HCT116 (cell line): ENCODE measurements around the gene CACNA2D3. TPM values are rescaled to one million over a fixed set of nuclear protein-coding genes. Genes with fewer than 3 reads are reported as not detected.

Source experiments
- ATAC-seq: fragments of 200-7000 bp; cut with Tn5 transposase; 2 replicates; pipeline ENCODE4 v1.9.1; 2020; ENCODE audit warnings: mild to moderate bottlenecking, moderate library complexity
- BruUV-seq: library from RNA; stranded (reverse); fragments of 400-500 nt; replicated peaks from 2 replicates; lab custom pipeline; 2021; lab: Mats Ljungman, UMichigan
- CTCF ChIA-PET: fragments of 300-600 bp; sonication (Branson Sonifier 250); formaldehyde crosslinking; loops from one replicate; lab custom pipeline; 2021; ENCODE audit warnings: antibody characterized with exemption; lab: Charles Lee
- POLR2A ChIA-PET: fragments of 300-600, 350-600 bp; sonication (Branson Sonifier 250); formaldehyde crosslinking; loops from one replicate; lab custom pipeline; 2021; ENCODE audit warnings: antibody characterized with exemption; lab: Charles Lee
- RAD21 ChIA-PET, 2 experiments: fragments of 300-600 bp; sonication (Branson Sonifier 250); formaldehyde crosslinking; loops; one replicate each; lab custom pipeline; 2023; ENCODE audit warnings: low total read pairs in 2 of 2; ENCODE audit not compliant: uncharacterized antibody in 2 of 2, unreplicated experiment in 2 of 2, low non-redundant PET in 1 of 2; lab: Charles Lee
- DNase-seq: peaks from one replicate; pipeline ENCODE4 v3.0.0-alpha.2; 2010; ENCODE audit warnings: low read depth, low spot score
- H2AFZ ChIP-seq: fragments of 200-600 bp; shearing (Covaris generic), sonication (generic); 2 replicates; pipeline ENCODE4 v1.6.1; 2017; ENCODE audit warnings: low read depth, mixed run types, mixed read lengths, antibody characterized with exemption, low read length; ENCODE audit not compliant: poor library complexity, severe bottlenecking
- H3K27ac ChIP-seq: 2 replicates; pipeline ENCODE4 v1.5.1; 2012; ENCODE audit warnings: low read depth, low read length
- H3K27me3 ChIP-seq: fragments of 200-600 bp; sonication (generic); 2 replicates; pipeline ENCODE4 v1.6.1; 2016; ENCODE audit warnings: mixed run types, low read length, mixed read lengths; ENCODE audit not compliant: insufficient read depth
- H3K36me3 ChIP-seq, 2 experiments: fragments of 200-500 bp in 1 of 2; fragments of 200-600 bp in 1 of 2; sonication (Bioruptor generic) in 1 of 2; sonication (generic) in 1 of 2; 2 replicates each; pipeline versions ENCODE4 v1.5.1 to v1.6.1; 2014 to 2016; ENCODE audit warnings: low read length in 2 of 2, inconsistent platforms in 1 of 2, mixed read lengths in 1 of 2, mixed run types in 1 of 2; ENCODE audit not compliant: insufficient read depth in 2 of 2, control insufficient read depth in 1 of 2
- H3K4me1 ChIP-seq, 2 experiments: fragments of 200-600 bp in 1 of 2; sonication (generic) in 1 of 2; 2 replicates each; pipeline versions ENCODE4 v1.5.1 to v1.6.1; 2012 to 2017; ENCODE audit warnings: low read length in 2 of 2, inconsistent platforms in 1 of 2, mild to moderate bottlenecking in 1 of 2, mixed read lengths in 1 of 2, mixed run types in 1 of 2, moderate library complexity in 1 of 2; ENCODE audit not compliant: insufficient read depth in 2 of 2, control insufficient read depth in 1 of 2
- H3K4me2 ChIP-seq: fragments of 200-600 bp; sonication (generic); 2 replicates; pipeline ENCODE4 v1.6.1; 2017; ENCODE audit warnings: mixed run types, low read length, mixed read lengths
- H3K4me3 ChIP-seq, 2 experiments: fragments of 200-600 bp in 1 of 2; sonication (generic) in 1 of 2; replicated peaks in 1 of 2; 2 replicates each; pipeline ENCODE4 v1.5.1; 2011 to 2016; ENCODE audit warnings: low read length in 2 of 2, control low read depth in 1 of 2, low read depth in 1 of 2, mild to moderate bottlenecking in 1 of 2, mixed read lengths in 1 of 2, mixed run types in 1 of 2
- H3K79me2 ChIP-seq: fragments of 200-600 bp; sonication (generic); 2 replicates; pipeline ENCODE4 v1.6.1; 2017; ENCODE audit warnings: mild to moderate bottlenecking, mixed run types, low read length, moderate library complexity, mixed read lengths; ENCODE audit not compliant: insufficient read depth
- H3K9ac ChIP-seq: fragments of 200-600 bp; sonication (generic); 2 replicates; pipeline ENCODE4 v1.6.1; 2016; ENCODE audit warnings: low read length, mixed read lengths
- H3K9me2 ChIP-seq: fragments of 200-600 bp; sonication (generic), shearing (Covaris generic); 2 replicates; pipeline ENCODE4 v1.6.1; 2017; ENCODE audit warnings: mixed run types, mild to moderate bottlenecking, moderate library complexity; ENCODE audit not compliant: insufficient read depth
- H3K9me3 ChIP-seq, 2 experiments: fragments of 200-500 bp in 1 of 2; fragments of 200-600 bp in 1 of 2; sonication (Bioruptor generic) in 1 of 2; sonication (generic) in 1 of 2; 2 replicates each; pipeline ENCODE4 v1.6.1; 2014 to 2017; ENCODE audit warnings: low read length in 2 of 2, mixed read lengths in 2 of 2, inconsistent platforms in 1 of 2, low read depth in 1 of 2, mild to moderate bottlenecking in 1 of 2, mixed run types in 1 of 2, moderate library complexity in 1 of 2; ENCODE audit not compliant: control insufficient read depth in 1 of 2, insufficient read depth in 1 of 2
- H4K20me1 ChIP-seq: fragments of 200-600 bp; sonication (generic), shearing (Covaris generic); 2 replicates; pipeline ENCODE4 v1.6.1; 2017; ENCODE audit warnings: mixed run types, mild to moderate bottlenecking, moderate library complexity; ENCODE audit not compliant: insufficient read depth
- ATF3 ChIP-seq: IDR thresholded peaks from 2 replicates; pipeline ENCODE4 v1.6.1; 2012
- CBX3 ChIP-seq: IDR thresholded peaks from 2 replicates; pipeline ENCODE4 v1.6.1; 2012; ENCODE audit warnings: low read depth
- JUND ChIP-seq: IDR thresholded peaks from 2 replicates; pipeline ENCODE4 v1.6.1; 2012
- POLR2A ChIP-seq: IDR thresholded peaks from 2 replicates; pipeline ENCODE4 v1.7.0; 2011; ENCODE audit warnings: borderline replicate concordance; ENCODE audit not compliant: insufficient read depth, insufficient read length; ENCODE audit errors: extremely low read depth
- RAD21 ChIP-seq: IDR thresholded peaks from 2 replicates; pipeline ENCODE4 v1.6.1; 2012; ENCODE audit warnings: low read depth, mild to moderate bottlenecking
- SIN3A ChIP-seq: IDR thresholded peaks from 2 replicates; pipeline ENCODE4 v1.6.1; 2012; ENCODE audit warnings: low read depth
- TCF7L2 ChIP-seq: IDR thresholded peaks from 2 replicates; pipeline ENCODE4 v1.7.0; 2011; ENCODE audit warnings: borderline replicate concordance, inconsistent platforms; ENCODE audit not compliant: insufficient read depth, insufficient read length; ENCODE audit errors: extremely low read depth
- YY1 ChIP-seq: IDR thresholded peaks from 2 replicates; pipeline ENCODE4 v1.6.1; 2011; ENCODE audit warnings: low read length, low read depth, moderate library complexity, mild to moderate bottlenecking; ENCODE audit not compliant: insufficient replicate concordance; ENCODE audit errors: extremely low read depth
- ZBTB33 ChIP-seq: IDR thresholded peaks from 2 replicates; pipeline ENCODE4 v1.6.1; 2011; ENCODE audit warnings: mild to moderate bottlenecking, low read length, moderate library complexity; ENCODE audit not compliant: insufficient replicate concordance; ENCODE audit errors: extremely low read depth
- intact Hi-C: fragments of 100-400 bp; cut with micrococcal nuclease; formaldehyde crosslinking; loops from 2 replicates; pipeline ENCODE4 v1.10.0; 2022
- total RNA-seq: library from RNA; stranded (reverse); gene quantifications from one replicate; pipeline ENCODE4 v1.2.1, GENCODE V29; 2021; ENCODE audit not compliant: unreplicated experiment
- TF ChIP-seq, protein P1 (sequence below), 3 experiments: fragments of 200-600 bp in 1 of 3; sonication (generic) in 1 of 3; IDR thresholded peaks in 2 of 3; conservative IDR thresholded peaks in 1 of 3; 2 replicates each; pipeline ENCODE4 v1.5.1; 2012 to 2017; ENCODE audit warnings: low read depth in 2 of 3, low read length in 2 of 3, antibody characterized with exemption in 1 of 3, borderline replicate concordance in 1 of 3, control low read depth in 1 of 3, mild to moderate bottlenecking in 1 of 3, mixed read lengths in 1 of 3, mixed run types in 1 of 3, moderate library complexity in 1 of 3; ENCODE audit not compliant: insufficient read depth in 1 of 3

Gene CACNA2D3
- total RNA-seq, 1 experiment from 2014 or later: 0.20 TPM

GRCh38 chr3:55094676-55095075 lies 972.3 kb downstream of the CACNA2D3 start:
- ChIA-PET RAD21 (no interaction called here), POLR2A (no interaction called here), CTCF (no interaction called here)
- Histone ChIP-seq H3K36me3 (no peaks in the 10 kb centered on the region), H3K9me3 (peaks cover 3 to 4% of the 10 kb centered on the region in 2 experiments; a peak in 2 of 4 replicates), H3K9ac (no peak overlapping the region), H4K20me1 (no peaks in the 10 kb centered on the region), H3K9me2 (no peaks in the 10 kb centered on the region), H2AFZ (no peak overlapping the region), H3K79me2 (no peaks in the 10 kb centered on the region), H3K27ac (no peak overlapping the region), H3K4me2 (no peak overlapping the region), H3K27me3 (no peaks in the 10 kb centered on the region), H3K4me3 (no peak overlapping the region), H3K4me1 (no peaks in the 10 kb centered on the region)
- intact Hi-C loops: no loop called here
- ATAC-seq (no peak), DNase-seq (no peak)
- BruUV-seq: no TSS peak
- TF ChIP-seq JUND (no peak), ZBTB33 (no peak), TCF7L2 (no peak), SIN3A (no peak), YY1 (no peak), RAD21 (no peak), POLR2A (no peak), CBX3 (no peak), ATF3 (no peak)
- TF ChIP-seq, protein P1, sequence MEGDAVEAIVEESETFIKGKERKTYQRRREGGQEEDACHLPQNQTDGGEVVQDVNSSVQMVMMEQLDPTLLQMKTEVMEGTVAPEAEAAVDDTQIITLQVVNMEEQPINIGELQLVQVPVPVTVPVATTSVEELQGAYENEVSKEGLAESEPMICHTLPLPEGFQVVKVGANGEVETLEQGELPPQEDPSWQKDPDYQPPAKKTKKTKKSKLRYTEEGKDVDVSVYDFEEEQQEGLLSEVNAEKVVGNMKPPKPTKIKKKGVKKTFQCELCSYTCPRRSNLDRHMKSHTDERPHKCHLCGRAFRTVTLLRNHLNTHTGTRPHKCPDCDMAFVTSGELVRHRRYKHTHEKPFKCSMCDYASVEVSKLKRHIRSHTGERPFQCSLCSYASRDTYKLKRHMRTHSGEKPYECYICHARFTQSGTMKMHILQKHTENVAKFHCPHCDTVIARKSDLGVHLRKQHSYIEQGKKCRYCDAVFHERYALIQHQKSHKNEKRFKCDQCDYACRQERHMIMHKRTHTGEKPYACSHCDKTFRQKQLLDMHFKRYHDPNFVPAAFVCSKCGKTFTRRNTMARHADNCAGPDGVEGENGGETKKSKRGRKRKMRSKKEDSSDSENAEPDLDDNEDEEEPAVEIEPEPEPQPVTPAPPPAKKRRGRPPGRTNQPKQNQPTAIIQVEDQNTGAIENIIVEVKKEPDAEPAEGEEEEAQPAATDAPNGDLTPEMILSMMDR (IDR thresholded peaks at IDR 0.05 in 2 of 3, conservative IDR thresholded peaks at IDR 0.05 in 1 of 3; ENCODE audit: borderline replicate concordance in 1 of 3, insufficient read depth in 1 of 3, low read depth in 2 of 3, low read length in 2 of 3): no peak
